ENCODE results near the gene JPT1.

JPT1 gene

GRCh38 chr17:75097865-75098264 lies 56.4 kb downstream of the JPT1 start:
- Histone ChIP-seq H2AFZ (ENCODE audit: low read depth) (no peak overlapping the region), H3K4me2 (no peak overlapping the region), H3K9ac (no peak overlapping the region), H3K79me2 (ENCODE audit: insufficient read depth, low read depth) (no peaks in the 10 kb centered on the region), H3K36me3 (ENCODE audit: insufficient read depth) (no peaks in the 10 kb centered on the region), H3K27ac (no peak overlapping the region), H4K20me1 (ENCODE audit: insufficient read depth) (no peaks in the 10 kb centered on the region), H3K4me3 (IDR thresholded peaks at IDR 0.05; ENCODE audit: insufficient read depth, low read depth, low read length) (no peak overlapping the region), H3K4me1 (ENCODE audit: low read depth, poor library complexity, severe bottlenecking) (no peaks in the 10 kb centered on the region), H3K27me3 (ENCODE audit: insufficient read depth, low read depth) (no peaks in the 10 kb centered on the region; the same call in none of the 2 replicates)
- no peak for TF ChIP-seq CTCF (conservative IDR thresholded peaks at IDR 0.05; ENCODE audit: low read depth, low read length)

GRCh38 chr17:75096082-75096625 lies 58.2 kb downstream of the JPT1 start:
- no peak for TF ChIP-seq CTCF (conservative IDR thresholded peaks at IDR 0.05; ENCODE audit: low read depth, low read length)
- Histone ChIP-seq H3K36me3 (ENCODE audit: insufficient read depth) (no peaks in the 10 kb centered on the region), H3K79me2 (ENCODE audit: insufficient read depth, low read depth) (no peaks in the 10 kb centered on the region), H3K4me1 (ENCODE audit: low read depth, poor library complexity, severe bottlenecking) (no peaks in the 10 kb centered on the region), H3K9ac (no peak overlapping the region), H3K27ac (no peak overlapping the region), H2AFZ (ENCODE audit: low read depth) (no peak overlapping the region), H4K20me1 (ENCODE audit: insufficient read depth) (no peaks in the 10 kb centered on the region), H3K4me2 (no peak overlapping the region), H3K27me3 (ENCODE audit: insufficient read depth, low read depth) (no peaks in the 10 kb centered on the region; the same call in 1 of the 2 replicates), H3K4me3 (IDR thresholded peaks at IDR 0.05; ENCODE audit: insufficient read depth, low read depth, low read length) (no peak overlapping the region)

GRCh38 chr17:75094871-75095399 lies 59.4 kb downstream of the JPT1 start:
- Histone ChIP-seq H3K79me2 (ENCODE audit: insufficient read depth, low read depth) (no peaks in the 10 kb centered on the region), H3K27ac (no peak overlapping the region), H3K36me3 (ENCODE audit: insufficient read depth) (no peaks in the 10 kb centered on the region), H3K4me3 (IDR thresholded peaks at IDR 0.05; ENCODE audit: insufficient read depth, low read depth, low read length) (no peak overlapping the region), H3K4me1 (ENCODE audit: low read depth, poor library complexity, severe bottlenecking) (no peaks in the 10 kb centered on the region), H2AFZ (ENCODE audit: low read depth) (no peak overlapping the region), H3K4me2 (no peak overlapping the region), H4K20me1 (ENCODE audit: insufficient read depth) (no peaks in the 10 kb centered on the region), H3K27me3 (ENCODE audit: insufficient read depth, low read depth) (no peaks in the 10 kb centered on the region; the same call in 1 of the 2 replicates), H3K9ac (no peak overlapping the region)
- no peak for TF ChIP-seq CTCF (conservative IDR thresholded peaks at IDR 0.05; ENCODE audit: low read depth, low read length)

GRCh38 chr17:75093548-75094158 lies 60.7 kb downstream of the JPT1 start:
- Histone ChIP-seq H4K20me1 (ENCODE audit: insufficient read depth) (no peaks in the 10 kb centered on the region), H3K79me2 (ENCODE audit: insufficient read depth, low read depth) (no peaks in the 10 kb centered on the region), H2AFZ (ENCODE audit: low read depth) (no peak overlapping the region), H3K27ac (no peak overlapping the region), H3K4me2 (no peak overlapping the region), H3K9ac (no peak overlapping the region), H3K36me3 (ENCODE audit: insufficient read depth) (no peaks in the 10 kb centered on the region), H3K27me3 (ENCODE audit: insufficient read depth, low read depth) (no peaks in the 10 kb centered on the region; the same call in 1 of the 2 replicates), H3K4me1 (ENCODE audit: low read depth, poor library complexity, severe bottlenecking) (no peaks in the 10 kb centered on the region), H3K4me3 (IDR thresholded peaks at IDR 0.05; ENCODE audit: insufficient read depth, low read depth, low read length) (no peak overlapping the region)
- no peak for TF ChIP-seq CTCF (conservative IDR thresholded peaks at IDR 0.05; ENCODE audit: low read depth, low read length)
